ENCODE results near the gene RNU1-4. TPM values are rescaled to one million over a fixed set of nuclear protein-coding genes. Genes with fewer than 3 reads are reported as not detected.
"Not testable (repeated sequence)": the region's sequence is repeated elsewhere in the genome, so short reads cannot be mapped to it uniquely, and the experiment has no call there.

The RNU1-4 gene
- total and polyA plus RNA-seq, 2 donors (not counting 1 experiment from before 2014, with no cell fraction given) = 3,997 TPM; not detected in 1

DNA sequence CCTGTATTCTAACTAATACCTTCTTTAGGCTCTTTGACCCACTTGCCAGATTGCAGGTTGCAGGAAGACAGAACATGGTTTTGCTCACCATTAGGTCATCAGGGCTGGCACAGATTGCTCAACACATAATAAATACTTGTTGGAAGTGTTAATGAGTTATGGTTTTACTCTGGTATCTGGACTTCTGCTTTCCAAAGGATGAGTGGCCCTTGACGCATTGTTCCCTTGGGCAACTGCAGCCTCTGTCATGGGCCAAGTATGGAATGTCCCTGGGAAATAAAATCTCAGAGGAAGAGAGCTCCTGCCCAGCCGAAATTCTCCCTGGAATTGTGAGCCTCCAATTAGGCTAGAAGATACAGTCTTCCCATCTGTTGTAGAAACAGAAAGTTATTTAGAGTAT, 40.7 kb downstream of the RNU1-4 start:
- not testable (repeated sequence) for H2AFZ ChIP-seq (ENCODE audit: low read length); H3K4me1 ChIP-seq (ENCODE audit: control insufficient read depth, extremely low read depth, insufficient read depth, low read length); DNase-seq (ENCODE audit: low read depth in 2 of 2); H3K9ac ChIP-seq (ENCODE audit: insufficient read depth, low read length); H3K27ac ChIP-seq (ENCODE audit: insufficient read depth, low read length); H3K9me3 ChIP-seq (ENCODE audit: control insufficient read depth, insufficient read depth, low read depth, low read length); H4K20me1 ChIP-seq (ENCODE audit: control insufficient read depth, extremely low read depth, insufficient read depth, low read length); H3K36me3 ChIP-seq (ENCODE audit: control insufficient read depth, insufficient read depth, low read length); H3K79me2 ChIP-seq (ENCODE audit: control insufficient read depth, insufficient read depth, low read length); H3K4me2 ChIP-seq (ENCODE audit: extremely low read depth, insufficient read depth, low read length); H3K4me3 ChIP-seq (replicated peaks in 1 of 4; ENCODE audit: control extremely low read depth in 1 of 4, insufficient read depth in 1 of 4, low read depth in 3 of 4, low read length in 4 of 4); H3K27me3 ChIP-seq (ENCODE audit: control insufficient read depth, insufficient read depth, low read length)

GRCh38 chr1:16781625-16782024, 41.3 kb downstream of the RNU1-4 start:
- not testable (repeated sequence) for H3K4me2 ChIP-seq (ENCODE audit: extremely low read depth, insufficient read depth, low read length); H3K27me3 ChIP-seq (ENCODE audit: control insufficient read depth, insufficient read depth, low read length); H3K79me2 ChIP-seq (ENCODE audit: control insufficient read depth, insufficient read depth, low read length); H3K9me3 ChIP-seq (ENCODE audit: control insufficient read depth, insufficient read depth, low read depth, low read length); H3K4me3 ChIP-seq (replicated peaks in 1 of 4; ENCODE audit: control extremely low read depth in 1 of 4, insufficient read depth in 1 of 4, low read depth in 3 of 4, low read length in 4 of 4); H3K27ac ChIP-seq (ENCODE audit: insufficient read depth, low read length); H3K36me3 ChIP-seq (ENCODE audit: control insufficient read depth, insufficient read depth, low read length); DNase-seq (ENCODE audit: low read depth in 2 of 2); H2AFZ ChIP-seq (ENCODE audit: low read length); H3K4me1 ChIP-seq (ENCODE audit: control insufficient read depth, extremely low read depth, insufficient read depth, low read length); H4K20me1 ChIP-seq (ENCODE audit: control insufficient read depth, extremely low read depth, insufficient read depth, low read length); H3K9ac ChIP-seq (ENCODE audit: insufficient read depth, low read length)

DNA sequence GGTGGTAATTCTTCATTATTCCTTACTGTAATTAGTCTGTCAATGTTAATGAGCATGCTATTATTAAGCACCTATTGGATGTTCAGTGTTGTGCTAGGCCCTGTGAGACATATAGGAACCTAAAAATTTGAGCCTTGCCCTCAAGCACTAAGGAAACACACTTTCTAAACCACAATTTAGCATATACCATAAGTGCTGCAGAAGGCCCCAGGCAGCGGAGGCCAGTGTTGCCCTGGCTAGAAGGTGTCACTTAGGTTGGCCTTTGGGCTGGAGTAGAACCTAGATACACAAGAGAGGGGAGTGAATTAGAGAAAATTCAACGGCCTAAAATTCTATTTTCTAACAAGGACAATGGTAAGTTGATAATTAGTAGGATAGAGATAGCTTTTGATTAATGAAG, 44.6 kb downstream of the RNU1-4 start:
- not testable (repeated sequence) for DNase-seq (ENCODE audit: low read depth in 2 of 2); H3K27me3 ChIP-seq (ENCODE audit: control insufficient read depth, insufficient read depth, low read length); H3K4me3 ChIP-seq (replicated peaks in 1 of 4; ENCODE audit: control extremely low read depth in 1 of 4, insufficient read depth in 1 of 4, low read depth in 3 of 4, low read length in 4 of 4); H4K20me1 ChIP-seq (ENCODE audit: control insufficient read depth, extremely low read depth, insufficient read depth, low read length); H2AFZ ChIP-seq (ENCODE audit: low read length); H3K4me2 ChIP-seq (ENCODE audit: extremely low read depth, insufficient read depth, low read length); H3K36me3 ChIP-seq (ENCODE audit: control insufficient read depth, insufficient read depth, low read length); H3K4me1 ChIP-seq (ENCODE audit: control insufficient read depth, extremely low read depth, insufficient read depth, low read length); H3K27ac ChIP-seq (ENCODE audit: insufficient read depth, low read length); H3K9me3 ChIP-seq (ENCODE audit: control insufficient read depth, insufficient read depth, low read depth, low read length); H3K79me2 ChIP-seq (ENCODE audit: control insufficient read depth, insufficient read depth, low read length); H3K9ac ChIP-seq (ENCODE audit: insufficient read depth, low read length)

DNA sequence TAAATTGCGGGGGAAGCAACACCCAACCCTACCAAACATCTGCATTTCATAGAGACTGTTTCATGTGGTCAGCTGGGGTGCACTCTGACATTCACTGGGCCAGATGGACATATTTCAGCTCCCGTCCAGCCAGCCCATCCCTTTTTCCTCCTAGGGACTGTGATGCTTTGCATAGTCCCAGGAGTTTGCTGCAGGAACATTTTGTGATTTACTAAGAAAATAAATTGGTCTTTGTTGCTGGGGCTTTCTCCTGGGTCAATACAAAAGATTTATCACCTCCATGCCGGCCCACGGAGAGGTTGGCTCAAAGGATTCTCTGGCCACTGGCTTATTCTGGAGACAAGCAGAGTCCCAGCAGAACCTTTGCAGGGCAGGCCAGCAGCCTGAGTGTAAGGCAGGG, 46.0 kb downstream of the RNU1-4 start:
- H3K27ac ChIP-seq (ENCODE audit: insufficient read depth, low read length); H2AFZ ChIP-seq (ENCODE audit: low read length); H3K9ac ChIP-seq (ENCODE audit: insufficient read depth, low read length); H3K36me3 ChIP-seq (ENCODE audit: control insufficient read depth, insufficient read depth, low read length); H3K27me3 ChIP-seq (ENCODE audit: control insufficient read depth, insufficient read depth, low read length); H4K20me1 ChIP-seq (ENCODE audit: control insufficient read depth, extremely low read depth, insufficient read depth, low read length); H3K4me1 ChIP-seq (ENCODE audit: control insufficient read depth, extremely low read depth, insufficient read depth, low read length); H3K9me3 ChIP-seq (ENCODE audit: control insufficient read depth, insufficient read depth, low read depth, low read length); H3K4me2 ChIP-seq (ENCODE audit: extremely low read depth, insufficient read depth, low read length); H3K79me2 ChIP-seq (ENCODE audit: control insufficient read depth, insufficient read depth, low read length); H3K4me3 ChIP-seq (replicated peaks in 1 of 4; ENCODE audit: control extremely low read depth in 1 of 4, insufficient read depth in 1 of 4, low read depth in 3 of 4, low read length in 4 of 4); DNase-seq (ENCODE audit: low read depth in 2 of 2): not testable (repeated sequence)

DNA sequence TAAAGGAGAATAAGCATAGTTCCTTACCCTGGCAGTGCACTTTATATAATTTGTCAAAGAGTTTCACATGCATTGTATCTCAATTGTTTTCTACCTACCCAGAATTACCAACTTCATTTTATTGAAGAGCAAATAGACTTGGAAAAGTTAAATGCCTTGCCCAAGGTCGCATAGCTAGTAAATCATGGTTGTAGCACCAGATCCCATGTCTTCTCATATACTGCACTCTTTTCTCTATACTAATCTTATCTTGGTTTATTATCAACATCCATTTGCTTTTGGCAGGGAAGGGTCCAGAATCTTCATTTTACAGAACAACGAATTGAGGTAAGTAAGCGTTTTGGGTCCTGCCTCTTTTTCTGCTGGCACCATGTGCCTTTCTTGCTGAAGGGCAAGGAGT, 46.9 kb downstream of the RNU1-4 start:
- H3K4me2 ChIP-seq (ENCODE audit: extremely low read depth, insufficient read depth, low read length); H3K27ac ChIP-seq (ENCODE audit: insufficient read depth, low read length); H4K20me1 ChIP-seq (ENCODE audit: control insufficient read depth, extremely low read depth, insufficient read depth, low read length); H3K27me3 ChIP-seq (ENCODE audit: control insufficient read depth, insufficient read depth, low read length); H3K9me3 ChIP-seq (ENCODE audit: control insufficient read depth, insufficient read depth, low read depth, low read length); H2AFZ ChIP-seq (ENCODE audit: low read length); H3K79me2 ChIP-seq (ENCODE audit: control insufficient read depth, insufficient read depth, low read length); DNase-seq (ENCODE audit: low read depth in 2 of 2); H3K36me3 ChIP-seq (ENCODE audit: control insufficient read depth, insufficient read depth, low read length); H3K4me1 ChIP-seq (ENCODE audit: control insufficient read depth, extremely low read depth, insufficient read depth, low read length); H3K9ac ChIP-seq (ENCODE audit: insufficient read depth, low read length); H3K4me3 ChIP-seq (replicated peaks in 1 of 4; ENCODE audit: control extremely low read depth in 1 of 4, insufficient read depth in 1 of 4, low read depth in 3 of 4, low read length in 4 of 4): not testable (repeated sequence)

DNA sequence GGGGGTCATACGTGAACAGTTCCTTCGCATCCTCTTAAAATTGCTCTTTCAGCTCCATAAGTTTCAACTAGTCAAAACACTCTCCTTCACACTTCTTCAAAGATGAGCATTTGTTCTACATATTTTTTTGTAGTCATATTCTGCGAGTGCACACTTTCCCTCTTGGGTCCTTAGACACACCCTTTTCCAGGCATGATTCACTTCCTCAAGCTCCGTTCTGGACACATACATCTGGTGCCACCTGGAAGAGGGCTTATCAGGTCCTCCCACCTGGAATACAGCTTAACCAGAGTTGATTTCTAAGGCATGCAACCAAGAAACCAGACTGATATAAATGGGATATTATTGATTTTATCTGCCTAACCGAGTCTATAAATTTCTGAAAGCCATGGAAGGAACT, 47.4 kb downstream of the RNU1-4 start:
- H3K4me2 ChIP-seq (ENCODE audit: extremely low read depth, insufficient read depth, low read length); H2AFZ ChIP-seq (ENCODE audit: low read length); H3K79me2 ChIP-seq (ENCODE audit: control insufficient read depth, insufficient read depth, low read length); H4K20me1 ChIP-seq (ENCODE audit: control insufficient read depth, extremely low read depth, insufficient read depth, low read length); H3K9me3 ChIP-seq (ENCODE audit: control insufficient read depth, insufficient read depth, low read depth, low read length); H3K27ac ChIP-seq (ENCODE audit: insufficient read depth, low read length); H3K9ac ChIP-seq (ENCODE audit: insufficient read depth, low read length); DNase-seq (ENCODE audit: low read depth in 2 of 2); H3K4me3 ChIP-seq (replicated peaks in 1 of 4; ENCODE audit: control extremely low read depth in 1 of 4, insufficient read depth in 1 of 4, low read depth in 3 of 4, low read length in 4 of 4); H3K27me3 ChIP-seq (ENCODE audit: control insufficient read depth, insufficient read depth, low read length); H3K36me3 ChIP-seq (ENCODE audit: control insufficient read depth, insufficient read depth, low read length); H3K4me1 ChIP-seq (ENCODE audit: control insufficient read depth, extremely low read depth, insufficient read depth, low read length): not testable (repeated sequence)
